GM12878 (cell line): ENCODE measurements around the gene ZNF814. TPM values are rescaled to one million over a fixed set of nuclear protein-coding genes. Genes with fewer than 3 reads are reported as not detected.

Experiments used
- ATAC-seq: fragments of 200-7000 bp; cut with Tn5 transposase; 3 replicates; pipeline ENCODE4 v1.9.1; 2020; ENCODE audit warnings: mild to moderate bottlenecking, moderate library complexity
- BruUV-seq: library from RNA; stranded (reverse); fragments of 400-500 nt; replicated peaks from 2 replicates; lab custom pipeline; 2021; lab: Mats Ljungman, UMichigan
- CTCF ChIA-PET: fragments of 300-600 bp; sonication (Branson Sonifier 250); formaldehyde crosslinking; extraction: SDS; loops from one replicate; lab custom pipeline; 2021; ENCODE audit warnings: inconsistent platforms; lab: Yijun Ruan, JAX
- POLR2A ChIA-PET: fragments of 350-600 bp; formaldehyde crosslinking; extraction: SDS; loops from one replicate; lab custom pipeline; 2021; ENCODE audit warnings: inconsistent platforms; lab: Charles Lee
- RAD21 ChIA-PET: fragments of 300-600 bp; sonication (Branson Sonifier 250); formaldehyde crosslinking; loops from one replicate; lab custom pipeline; 2023; ENCODE audit warnings: antibody characterized with exemption; ENCODE audit not compliant: unreplicated experiment; lab: Charles Lee
- SMC1A ChIA-PET: fragments of 300-600 bp; sonication (Branson Sonifier 250); formaldehyde crosslinking; loops from one replicate; lab custom pipeline; 2023; ENCODE audit not compliant: unreplicated experiment, uncharacterized antibody; lab: Charles Lee
- DNase-seq: peaks from one replicate; pipeline ENCODE4 v3.0.0-alpha.2; 2011; ENCODE audit warnings: low read depth, low spot score
- FAIRE-seq: peaks from 3 replicates; lab custom pipeline; 2011; peaks lifted over from hg19 to GRCh38; lab: Jason Lieb, UNC
- H2AFZ ChIP-seq: 2 replicates; pipeline ENCODE4 v1.6.0; 2011; ENCODE audit warnings: low read depth, low read length, control low read depth; ENCODE audit not compliant: control insufficient read depth
- H3K27ac ChIP-seq: 2 replicates; pipeline ENCODE4 v1.5.1; 2011; ENCODE audit warnings: control low read depth; ENCODE audit not compliant: control insufficient read depth, insufficient read depth
- H3K27me3 ChIP-seq, 2 experiments: replicated peaks in 1 of 2; 2 replicates each; pipeline versions ENCODE4 v1.6.0 to v1.6.1; 2011; ENCODE audit warnings: low read length in 1 of 2; ENCODE audit not compliant: control insufficient read depth in 2 of 2, insufficient read depth in 2 of 2
- H3K36me3 ChIP-seq, 2 experiments: 2 replicates each; pipeline ENCODE4 v1.5.1; 2011; ENCODE audit warnings: low read length in 1 of 2; ENCODE audit not compliant: control insufficient read depth in 2 of 2, insufficient read depth in 2 of 2
- H3K4me1 ChIP-seq: 2 replicates; pipeline ENCODE4 v1.6.1; 2011; ENCODE audit warnings: mild to moderate bottlenecking, low read length, moderate library complexity, mixed read lengths; ENCODE audit not compliant: control insufficient read depth, insufficient read depth
- H3K4me2 ChIP-seq: 2 replicates; pipeline ENCODE4 v1.6.0; 2011; ENCODE audit warnings: control low read depth; ENCODE audit not compliant: control insufficient read depth, insufficient read depth
- H3K4me3 ChIP-seq: fragments of 200-600 bp; sonication (generic); 2 replicates; pipeline ENCODE4 v1.5.1; 2016
- H3K79me2 ChIP-seq: 2 replicates; pipeline ENCODE4 v1.6.0; 2011; ENCODE audit warnings: low read length; ENCODE audit not compliant: control insufficient read depth, insufficient read depth
- H3K9ac ChIP-seq: 2 replicates; pipeline ENCODE4 v1.8.0; 2011; ENCODE audit warnings: low read length, control low read depth, mixed read lengths; ENCODE audit not compliant: control insufficient read depth, insufficient read depth
- H3K9me3 ChIP-seq: replicated peaks from 3 replicates; pipeline ENCODE4 v1.5.1; 2011; ENCODE audit warnings: mild to moderate bottlenecking, low read length; ENCODE audit not compliant: control insufficient read depth, insufficient read depth
- H4K20me1 ChIP-seq: 2 replicates; pipeline ENCODE4 v1.6.0; 2011; ENCODE audit not compliant: control insufficient read depth, insufficient read depth
- ASH2L ChIP-seq: fragments of 300-600, 200-600 bp; sonication (generic); IDR thresholded peaks from 2 replicates; pipeline ENCODE4 v1.6.1; 2017; ENCODE audit warnings: low read depth, mild to moderate bottlenecking, borderline replicate concordance
- BMI1 ChIP-seq: fragments of 450-650 bp; IDR thresholded peaks from 2 replicates; pipeline ENCODE4 v1.6.1; 2016; ENCODE audit warnings: mild to moderate bottlenecking, moderate library complexity, borderline replicate concordance
- NBN ChIP-seq: fragments of 450-650 bp; IDR thresholded peaks from 2 replicates; pipeline ENCODE4 v1.6.1; 2016
- NFYB ChIP-seq: IDR thresholded peaks from 2 replicates; pipeline ENCODE4 v1.6.1; 2011; ENCODE audit warnings: low read depth, mild to moderate bottlenecking, low read length, improper control_type of control experiment, moderate library complexity; ENCODE audit not compliant: insufficient read depth
- PML ChIP-seq: IDR thresholded peaks from 2 replicates; pipeline ENCODE4 v1.6.1; 2012; ENCODE audit warnings: low read length, inconsistent platforms
- WRNIP1 ChIP-seq: IDR thresholded peaks from 2 replicates; pipeline ENCODE4 v1.6.1; 2011; ENCODE audit warnings: low read depth, low read length, improper control_type of control experiment, borderline replicate concordance
- YY1 ChIP-seq: IDR thresholded peaks from 2 replicates; pipeline ENCODE4 v1.6.1; 2011; ENCODE audit warnings: low read depth, mild to moderate bottlenecking, low read length
- ZNF592 ChIP-seq: fragments of 450-650 bp; IDR thresholded peaks from 2 replicates; pipeline ENCODE4 v1.6.1; 2017; ENCODE audit warnings: mild to moderate bottlenecking, moderate library complexity
- WGBS: methylation state at CpG from one replicate; pipeline ENCODE4 v1.1.6; 2016; ENCODE audit warnings: low lambda C conversion rate; ENCODE audit not compliant: insufficient replicate concordance, insufficient coverage; ENCODE audit errors: missing lambda C conversion rate; 5-methylcytosine and 5-hydroxymethylcytosine counted together
- in situ Hi-C: fragments of 300-500 bp; cut with MboI; formaldehyde crosslinking; loops from 9 replicates; pipeline ENCODE4 v1.14.3; 2018; ENCODE audit warnings: mixed read lengths
- intact Hi-C: fragments of 100-400 bp; cut with micrococcal nuclease; formaldehyde crosslinking; loops from one replicate; pipeline ENCODE4 v1.14.2; 2022; ENCODE audit not compliant: unreplicated experiment
- polyA plus RNA-seq, 11 experiments: library from polyadenylated mRNA; depleted of rRNA in 4 of 11; unstranded in 6 of 11; stranded (reverse) in 5 of 11; fragments of >200 nt; fragmentation: Nextera tagmentation in 4 of 11; fragmentation: Illumina TruSeq in 1 of 11; extraction: Ambion mirVana in 4 of 11; extraction: Trizol in 1 of 11; gene quantifications; 1 replicate in 1 of 11; 2 replicates in 10 of 11; pipeline versions ENCODE4 v1.2.1 to v1.2.3, GENCODE V29; 2011 to 2016; ENCODE audit warnings: inconsistent platforms in 2 of 11, missing spikeins in 2 of 11, low read depth in 1 of 11
- total RNA-seq, 4 experiments: library from RNA; depleted of rRNA in 3 of 4; stranded (reverse); fragments of >200 nt in 3 of 4; fragmentation: Illumina TruSeq in 1 of 4; extraction: Trizol in 1 of 4; gene quantifications; 2 replicates each; pipeline versions ENCODE4 v1.2.1 to v1.2.3, GENCODE V29; 2013 to 2021
- TF ChIP-seq, protein P1 (sequence below): fragments of 450-650 bp; IDR thresholded peaks from 2 replicates; pipeline ENCODE4 v1.6.1; 2017; ENCODE audit warnings: mild to moderate bottlenecking, moderate library complexity

The ZNF814 gene
- total and polyA plus RNA-seq, 10 of the 15 experiments (the other 5 are each of a cell fraction or from before 2014, with no cell fraction given) = 10.9 to 31.0 (median 21.6) TPM

DNA sequence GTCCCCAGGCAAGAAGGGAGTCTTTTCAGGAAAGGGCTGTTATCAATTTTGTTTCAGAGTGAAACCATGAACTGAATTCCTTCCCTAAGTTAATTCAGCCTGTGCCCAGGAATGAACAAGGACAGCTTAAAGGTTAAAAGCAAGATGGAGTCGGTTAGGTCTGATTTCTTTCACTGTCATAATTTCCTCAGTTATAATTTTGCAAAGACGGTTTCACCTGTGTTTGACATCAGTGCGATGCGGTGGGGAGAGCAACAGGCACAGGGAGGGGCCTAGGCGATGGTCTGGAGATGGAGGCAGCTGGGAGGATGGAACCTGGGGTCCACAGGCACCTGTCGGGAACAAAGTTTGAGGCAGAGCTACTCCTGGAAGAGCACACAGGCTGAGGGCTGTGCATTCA lies 68.2 kb downstream of the ZNF814 start:
- Histone ChIP-seq H3K9me3 (no peaks in the 10 kb centered on the region), H3K4me3 (peak overlapping the region; percentile 90), H3K27ac (peak overlapping the region; percentile 72; the same call in 1 of the 2 replicates), H2AFZ (no peak overlapping the region), H3K79me2 (peaks cover 40% of the 10 kb centered on the region), H3K36me3 (peaks cover 0 to 9% of the 10 kb centered on the region in 2 experiments; a peak in 2 of 4 replicates), H3K27me3 (no peaks in the 10 kb centered on the region), H3K4me1 (peaks cover 4% of the 10 kb centered on the region; the same call in 1 of the 2 replicates), H3K4me2 (peak overlapping the region; percentile 94), H3K9ac (peak overlapping the region; percentile 87), H4K20me1 (no peaks in the 10 kb centered on the region)
- BruUV-seq = no TSS peak
- ChIA-PET SMC1A (interaction anchor here (1.0 to 2.5 kb wide), 3 partner anchors 19 to 73 kb away, joined by 3 to 7 read pairs (median 4); partner anchors contain the start of gene ZNF776), POLR2A (interaction anchor here (0.7 to 1.0 kb wide), 2 partner anchors 51 to 73 kb away, joined by 3 read pairs; partner anchors contain the start of gene ZNF586), CTCF (interaction anchor here (1.3 kb wide), 1 partner anchor 65 kb away, joined by 4 read pairs; no protein-coding TSS in a partner anchor), RAD21 (interaction anchor here (1.2 to 1.5 kb wide), 2 partner anchors 49 to 51 kb away, joined by 3 to 4 read pairs; partner anchors contain the start of gene ZNF586)
- in situ Hi-C loops = loop anchor here (25.0 kb wide), 1 partner anchor 1683 kb away; the partner anchor contains the start of gene ZNF444
- TF ChIP-seq ASH2L = no peak
- no peak for TF ChIP-seq ZNF592
- no peak for TF ChIP-seq BMI1
- no peak for TF ChIP-seq NBN
- TF ChIP-seq YY1 = no peak
- TF ChIP-seq, protein P1, sequence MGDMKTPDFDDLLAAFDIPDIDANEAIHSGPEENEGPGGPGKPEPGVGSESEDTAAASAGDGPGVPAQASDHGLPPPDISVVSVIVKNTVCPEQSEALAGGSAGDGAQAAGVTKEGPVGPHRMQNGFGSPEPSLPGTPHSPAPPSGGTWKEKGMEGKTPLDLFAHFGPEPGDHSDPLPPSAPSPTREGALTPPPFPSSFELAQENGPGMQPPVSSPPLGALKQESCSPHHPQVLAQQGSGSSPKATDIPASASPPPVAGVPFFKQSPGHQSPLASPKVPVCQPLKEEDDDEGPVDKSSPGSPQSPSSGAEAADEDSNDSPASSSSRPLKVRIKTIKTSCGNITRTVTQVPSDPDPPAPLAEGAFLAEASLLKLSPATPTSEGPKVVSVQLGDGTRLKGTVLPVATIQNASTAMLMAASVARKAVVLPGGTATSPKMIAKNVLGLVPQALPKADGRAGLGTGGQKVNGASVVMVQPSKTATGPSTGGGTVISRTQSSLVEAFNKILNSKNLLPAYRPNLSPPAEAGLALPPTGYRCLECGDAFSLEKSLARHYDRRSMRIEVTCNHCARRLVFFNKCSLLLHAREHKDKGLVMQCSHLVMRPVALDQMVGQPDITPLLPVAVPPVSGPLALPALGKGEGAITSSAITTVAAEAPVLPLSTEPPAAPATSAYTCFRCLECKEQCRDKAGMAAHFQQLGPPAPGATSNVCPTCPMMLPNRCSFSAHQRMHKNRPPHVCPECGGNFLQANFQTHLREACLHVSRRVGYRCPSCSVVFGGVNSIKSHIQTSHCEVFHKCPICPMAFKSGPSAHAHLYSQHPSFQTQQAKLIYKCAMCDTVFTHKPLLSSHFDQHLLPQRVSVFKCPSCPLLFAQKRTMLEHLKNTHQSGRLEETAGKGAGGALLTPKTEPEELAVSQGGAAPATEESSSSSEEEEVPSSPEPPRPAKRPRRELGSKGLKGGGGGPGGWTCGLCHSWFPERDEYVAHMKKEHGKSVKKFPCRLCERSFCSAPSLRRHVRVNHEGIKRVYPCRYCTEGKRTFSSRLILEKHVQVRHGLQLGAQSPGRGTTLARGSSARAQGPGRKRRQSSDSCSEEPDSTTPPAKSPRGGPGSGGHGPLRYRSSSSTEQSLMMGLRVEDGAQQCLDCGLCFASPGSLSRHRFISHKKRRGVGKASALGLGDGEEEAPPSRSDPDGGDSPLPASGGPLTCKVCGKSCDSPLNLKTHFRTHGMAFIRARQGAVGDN = 0 out of 2 replicates have a peak, but pooled peaks have one; percentile 22
- TF ChIP-seq PML = no peak
- TF ChIP-seq WRNIP1 = no peak
- TF ChIP-seq NFYB = no peak
- DNase-seq = no peak
- 72% methylated on average over 6 of the region's 6 CpGs for WGBS
- no peak for FAIRE-seq
- intact Hi-C loops = no loop called here
- ATAC-seq = no peak
